OCI-LY1 (cell line): Measurements from ENCODE around the gene SPP1.

ENCODE experiments used
- H2AFZ ChIP-seq: fragments of 200-600 bp; sonication (generic), shearing (Covaris generic); 2 replicates; pipeline ENCODE4 v1.6.0; 2014; ENCODE audit warnings: antibody characterized with exemption, mild to moderate bottlenecking, low read length
- H3F3A ChIP-seq: fragments of 200-600 bp; sonication (generic), shearing (Covaris generic); 2 replicates; pipeline ENCODE4 v1.6.0; 2014; ENCODE audit warnings: mild to moderate bottlenecking, antibody characterized with exemption, low read length, moderate library complexity; ENCODE audit not compliant: insufficient read depth
- H3K27ac ChIP-seq: fragments of 200-600 bp; sonication (generic); 2 replicates; pipeline ENCODE4 v1.5.1; 2014; ENCODE audit warnings: low read length, mixed run types, mild to moderate bottlenecking, low read depth; ENCODE audit not compliant: poor library complexity, severe bottlenecking
- H3K27me3 ChIP-seq: fragments of 200-600 bp; sonication (generic); 2 replicates; pipeline ENCODE4 v1.6.0; 2014; ENCODE audit warnings: antibody characterized with exemption, mild to moderate bottlenecking, low read length, moderate library complexity; ENCODE audit not compliant: insufficient read depth
- H3K36me3 ChIP-seq: fragments of 200-600 bp; sonication (generic); 2 replicates; pipeline ENCODE4 v1.6.1; 2014; ENCODE audit warnings: mild to moderate bottlenecking, antibody characterized with exemption, low read length, moderate library complexity, mixed read lengths; ENCODE audit not compliant: insufficient read depth
- H3K4me1 ChIP-seq: fragments of 200-600 bp; sonication (generic); 2 replicates; pipeline ENCODE4 v1.5.1; 2014; ENCODE audit warnings: mild to moderate bottlenecking, low read length, moderate library complexity; ENCODE audit not compliant: insufficient read depth, severe bottlenecking
- H3K4me2 ChIP-seq: fragments of 200-600 bp; sonication (generic), shearing (Covaris generic); 2 replicates; pipeline ENCODE4 v1.6.1; 2014; ENCODE audit warnings: low read length
- H3K4me3 ChIP-seq: fragments of 200-600 bp; sonication (generic); 2 replicates; pipeline ENCODE4 v1.5.1; 2014; ENCODE audit warnings: low read length, low read depth, mild to moderate bottlenecking, mixed read lengths; ENCODE audit not compliant: poor library complexity, severe bottlenecking
- H3K79me2 ChIP-seq: fragments of 200-600 bp; shearing (Covaris generic); 2 replicates; pipeline ENCODE4 v1.6.1; 2016; ENCODE audit warnings: mixed run types, low read length, mixed read lengths; ENCODE audit not compliant: insufficient read depth
- H3K9ac ChIP-seq: fragments of 200-600 bp; sonication (generic), shearing (Covaris generic); 2 replicates; pipeline ENCODE4 v1.6.1; 2014; ENCODE audit warnings: mild to moderate bottlenecking, low read length, mixed read lengths
- H3K9me2 ChIP-seq: fragments of 200-600 bp; sonication (generic), shearing (Covaris generic); 2 replicates; pipeline ENCODE4 v1.6.1; 2014; ENCODE audit warnings: low read depth, mild to moderate bottlenecking, low read length, mixed read lengths
- H3K9me3 ChIP-seq: fragments of 200-600 bp; shearing (Covaris generic); 2 replicates; pipeline ENCODE4 v1.6.1; 2014; ENCODE audit warnings: low read length, mixed read lengths
- H4K20me1 ChIP-seq: fragments of 200-600 bp; sonication (generic), shearing (Covaris generic); 2 replicates; pipeline ENCODE4 v1.6.0; 2016; ENCODE audit warnings: mild to moderate bottlenecking, low read length; ENCODE audit not compliant: insufficient read depth
- EZH2 ChIP-seq: fragments of 200-600 bp; sonication (generic), shearing (Covaris generic); IDR thresholded peaks from 2 replicates; pipeline ENCODE4 v1.8.0; 2017; ENCODE audit warnings: borderline replicate concordance, mixed run types, mild to moderate bottlenecking, antibody characterized with exemption, low read length, moderate library complexity, mixed read lengths
- TF ChIP-seq, protein P1 (sequence below): fragments of 200-600 bp; sonication (generic), shearing (Covaris generic); IDR thresholded peaks from 2 replicates; pipeline ENCODE4 v1.5.1; 2017; ENCODE audit warnings: mild to moderate bottlenecking, antibody characterized with exemption, low read length, moderate library complexity, mixed read lengths

SPP1 gene

DNA sequence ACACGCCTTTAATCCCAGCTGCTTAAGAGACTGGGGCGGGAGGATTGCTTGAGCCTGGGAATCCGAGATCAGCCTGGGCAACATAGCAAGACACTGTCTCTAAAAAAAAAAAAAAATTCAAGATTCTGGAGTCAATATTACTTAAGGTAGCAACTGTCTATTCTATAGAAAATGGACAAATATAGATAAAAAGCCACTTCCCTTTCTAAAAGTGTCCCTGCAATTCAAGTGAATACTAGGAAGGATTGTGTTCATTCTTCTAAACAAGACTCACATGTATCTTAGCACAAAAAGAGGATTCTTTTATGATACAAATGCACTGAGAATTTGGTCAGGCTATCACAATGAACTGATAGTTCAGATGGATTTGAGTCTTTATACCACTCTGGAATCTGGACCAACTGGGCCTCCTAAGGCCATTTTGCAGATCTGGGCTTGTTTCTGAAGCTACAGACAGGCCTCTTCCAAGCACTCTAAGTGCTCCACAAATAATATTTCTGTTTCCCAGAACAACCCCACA lies 38.9 kb downstream of the SPP1 start:
- Histone ChIP-seq H2AFZ (no peak overlapping the region), H3K27ac (no peak overlapping the region), H3K4me2 (no peak overlapping the region), H3K79me2 (no peaks in the 10 kb centered on the region), H3K4me1 (no peaks in the 10 kb centered on the region), H3K9me2 (no peaks in the 10 kb centered on the region), H3F3A (no peaks in the 10 kb centered on the region), H3K9ac (no peak overlapping the region), H3K4me3 (no peak overlapping the region), H3K9me3 (no peaks in the 10 kb centered on the region), H3K36me3 (no peaks in the 10 kb centered on the region), H3K27me3 (no peaks in the 10 kb centered on the region), H4K20me1 (no peaks in the 10 kb centered on the region)
- TF ChIP-seq EZH2: no peak
- TF ChIP-seq, protein P1, sequence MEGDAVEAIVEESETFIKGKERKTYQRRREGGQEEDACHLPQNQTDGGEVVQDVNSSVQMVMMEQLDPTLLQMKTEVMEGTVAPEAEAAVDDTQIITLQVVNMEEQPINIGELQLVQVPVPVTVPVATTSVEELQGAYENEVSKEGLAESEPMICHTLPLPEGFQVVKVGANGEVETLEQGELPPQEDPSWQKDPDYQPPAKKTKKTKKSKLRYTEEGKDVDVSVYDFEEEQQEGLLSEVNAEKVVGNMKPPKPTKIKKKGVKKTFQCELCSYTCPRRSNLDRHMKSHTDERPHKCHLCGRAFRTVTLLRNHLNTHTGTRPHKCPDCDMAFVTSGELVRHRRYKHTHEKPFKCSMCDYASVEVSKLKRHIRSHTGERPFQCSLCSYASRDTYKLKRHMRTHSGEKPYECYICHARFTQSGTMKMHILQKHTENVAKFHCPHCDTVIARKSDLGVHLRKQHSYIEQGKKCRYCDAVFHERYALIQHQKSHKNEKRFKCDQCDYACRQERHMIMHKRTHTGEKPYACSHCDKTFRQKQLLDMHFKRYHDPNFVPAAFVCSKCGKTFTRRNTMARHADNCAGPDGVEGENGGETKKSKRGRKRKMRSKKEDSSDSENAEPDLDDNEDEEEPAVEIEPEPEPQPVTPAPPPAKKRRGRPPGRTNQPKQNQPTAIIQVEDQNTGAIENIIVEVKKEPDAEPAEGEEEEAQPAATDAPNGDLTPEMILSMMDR: no peak

DNA sequence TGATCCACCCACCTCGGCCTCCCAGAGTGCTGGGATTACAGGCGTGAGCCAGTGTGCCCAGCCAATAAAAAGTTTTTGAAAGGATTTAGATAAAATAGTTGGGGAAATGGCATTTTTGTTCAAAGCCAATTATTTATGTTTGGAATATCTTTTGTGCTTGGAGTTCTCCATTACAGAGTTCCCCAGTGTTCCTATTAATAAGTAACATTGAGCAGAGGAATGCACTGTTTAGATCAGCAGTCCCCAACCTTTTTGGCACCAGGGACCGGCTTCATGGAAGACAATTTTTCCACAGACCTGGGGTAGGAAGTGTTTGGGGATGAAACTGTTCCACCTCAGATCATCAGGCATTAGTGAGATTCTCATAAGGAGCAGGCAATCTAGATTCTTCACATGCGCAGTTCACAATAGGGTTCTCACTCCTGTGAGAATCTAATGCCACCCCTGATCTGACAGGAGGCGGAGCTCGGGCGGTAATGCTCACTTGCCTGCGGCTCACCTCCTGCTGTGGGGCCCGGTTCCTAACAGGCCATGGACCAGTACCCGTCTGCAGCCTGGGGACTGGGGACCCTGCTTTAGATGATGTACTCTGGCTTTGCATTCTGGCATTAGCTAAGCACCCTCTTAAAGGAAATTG lies 40.3 kb downstream of the SPP1 start:
- H3K9me2 ChIP-seq: no peaks in the 10 kb centered on the region
- H2AFZ ChIP-seq: no peak overlapping the region
- no peak overlapping the region for H3K4me2 ChIP-seq
- no peaks in the 10 kb centered on the region for H3F3A ChIP-seq
- no peak overlapping the region for H3K4me3 ChIP-seq
- no peaks in the 10 kb centered on the region for H3K79me2 ChIP-seq
- no peaks in the 10 kb centered on the region for H3K27me3 ChIP-seq
- H3K9me3 ChIP-seq: no peaks in the 10 kb centered on the region
- TF ChIP-seq, protein P1: no peak
- TF ChIP-seq EZH2: no peak
- no peak overlapping the region for H3K9ac ChIP-seq
- H3K36me3 ChIP-seq: no peaks in the 10 kb centered on the region
- no peak overlapping the region for H3K27ac ChIP-seq
- H4K20me1 ChIP-seq: no peaks in the 10 kb centered on the region
- no peaks in the 10 kb centered on the region for H3K4me1 ChIP-seq

DNA sequence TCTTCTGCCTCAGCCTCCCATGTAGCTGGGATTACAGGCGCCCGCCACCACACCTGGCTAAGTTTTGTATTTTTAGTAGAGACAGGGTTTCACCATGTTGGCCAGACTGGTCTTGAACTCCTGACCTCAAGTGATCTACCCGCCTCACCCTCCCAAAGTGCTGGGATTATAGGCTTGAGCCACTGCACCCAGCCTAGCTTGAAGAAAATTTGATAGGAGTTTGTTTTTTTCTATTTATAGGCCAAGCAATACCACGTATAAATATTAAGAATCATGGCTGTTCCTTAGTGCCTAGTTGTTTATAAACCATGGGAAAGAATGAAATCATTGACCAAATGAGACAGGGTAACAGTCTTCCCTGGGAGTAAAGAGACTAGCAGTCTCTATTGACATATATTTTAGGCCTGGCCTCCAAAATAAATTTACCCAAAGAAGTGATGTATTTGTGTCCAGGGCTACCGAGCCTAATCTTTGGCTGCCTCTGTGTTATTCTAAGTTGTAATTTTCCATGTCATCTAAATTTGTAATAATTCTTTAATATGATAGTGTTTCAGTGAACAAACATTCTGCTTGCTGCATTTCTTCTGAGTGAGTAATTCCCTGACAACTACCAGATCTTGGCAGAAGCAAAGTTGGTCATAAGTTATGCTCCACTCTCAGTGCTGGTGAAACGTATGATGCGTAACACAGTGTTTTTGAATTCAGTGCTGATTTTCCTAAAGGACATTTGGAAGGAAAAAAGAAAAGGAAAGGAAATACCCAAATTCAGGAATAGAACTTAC lies 42.2 kb downstream of the SPP1 start:
- Histone ChIP-seq H3K4me1 (no peaks in the 10 kb centered on the region), H3K79me2 (no peaks in the 10 kb centered on the region), H4K20me1 (no peaks in the 10 kb centered on the region), H3K27me3 (no peaks in the 10 kb centered on the region), H3K9ac (no peak overlapping the region), H3K27ac (no peak overlapping the region), H3K9me2 (no peaks in the 10 kb centered on the region), H3K36me3 (no peaks in the 10 kb centered on the region), H3F3A (no peaks in the 10 kb centered on the region), H3K4me2 (no peak overlapping the region), H2AFZ (no peak overlapping the region), H3K9me3 (no peaks in the 10 kb centered on the region), H3K4me3 (no peak overlapping the region)
- no peak for TF ChIP-seq EZH2
- TF ChIP-seq, protein P1: no peak
